DOHH2 (cell line): Measurements from ENCODE around the gene CYP46A1.

Experiments used
- H3F3A ChIP-seq: fragments of 200-600 bp; sonication (generic), shearing (Covaris generic); 2 replicates; pipeline ENCODE4 v1.6.0; 2016; ENCODE audit warnings: antibody characterized with exemption, mild to moderate bottlenecking; ENCODE audit not compliant: control insufficient read depth, insufficient read depth
- H3K27ac ChIP-seq: fragments of 200-600 bp; sonication (generic); 2 replicates; pipeline ENCODE4 v1.5.1; 2014; ENCODE audit warnings: low read depth, mild to moderate bottlenecking, low read length, moderate library complexity
- H3K27me3 ChIP-seq: fragments of 200-600 bp; sonication (generic); 2 replicates; pipeline ENCODE4 v1.6.1; 2014; ENCODE audit warnings: mild to moderate bottlenecking, low read length, mixed read lengths; ENCODE audit not compliant: control insufficient read depth
- H3K36me3 ChIP-seq: fragments of 200-600 bp; sonication (generic); 2 replicates; pipeline ENCODE4 v1.6.1; 2014; ENCODE audit warnings: mild to moderate bottlenecking, low read length, moderate library complexity, mixed read lengths; ENCODE audit not compliant: control insufficient read depth
- H3K4me1 ChIP-seq: fragments of 200-600 bp; sonication (generic); 2 replicates; pipeline ENCODE4 v1.6.1; 2014; ENCODE audit warnings: mild to moderate bottlenecking, low read length, mixed read lengths; ENCODE audit not compliant: control insufficient read depth
- H3K4me2 ChIP-seq: fragments of 200-600 bp; sonication (generic); 2 replicates; pipeline ENCODE4 v1.6.0; 2014; ENCODE audit warnings: mild to moderate bottlenecking, low read length, moderate library complexity
- H3K4me3 ChIP-seq: fragments of 200-600 bp; sonication (generic); 2 replicates; pipeline ENCODE4 v1.5.1; 2014; ENCODE audit warnings: mild to moderate bottlenecking, low read length, mixed read lengths
- H3K79me2 ChIP-seq: fragments of 200-600 bp; sonication (generic); 2 replicates; pipeline ENCODE4 v1.6.1; 2014; ENCODE audit warnings: mild to moderate bottlenecking, low read length, mixed read lengths; ENCODE audit not compliant: control insufficient read depth
- H3K9me2 ChIP-seq: fragments of 200-600 bp; sonication (generic); replicated peaks from 2 replicates; pipeline ENCODE4 v1.6.1; 2014; ENCODE audit warnings: mild to moderate bottlenecking, low read length, mixed read lengths; ENCODE audit not compliant: control insufficient read depth
- H3K9me3 ChIP-seq: fragments of 200-600 bp; sonication (generic); 2 replicates; pipeline ENCODE4 v1.6.1; 2014; ENCODE audit warnings: antibody characterized with exemption, low read length, mixed read lengths; ENCODE audit not compliant: control insufficient read depth, insufficient read depth
- H4K20me1 ChIP-seq: fragments of 200-600 bp; sonication (generic); 2 replicates; pipeline ENCODE4 v1.6.0; 2014; ENCODE audit warnings: low read depth, mild to moderate bottlenecking, antibody characterized with exemption, low read length, moderate library complexity; ENCODE audit not compliant: control insufficient read depth, insufficient read depth
- CTCF ChIP-seq: fragments of 200-600 bp; sonication (generic); IDR thresholded peaks from one replicate; pipeline ENCODE4 v1.5.1; 2014; ENCODE audit warnings: antibody characterized with exemption, mild to moderate bottlenecking, low read depth, low read length; ENCODE audit not compliant: poor library complexity, severe bottlenecking
- EZH2phosphoT487 ChIP-seq: fragments of 200-600 bp; sonication (generic); IDR thresholded peaks from 2 replicates; pipeline ENCODE4 v1.6.1; 2017; ENCODE audit warnings: borderline replicate concordance, mild to moderate bottlenecking, antibody characterized with exemption, low read length, moderate library complexity, mixed read lengths

The CYP46A1 gene

GRCh38 chr14:99724939-99725773, 41.1 kb downstream of the CYP46A1 start:
- H3K4me3 ChIP-seq, result no peak overlapping the region
- no peak for TF ChIP-seq EZH2phosphoT487
- no peak for TF ChIP-seq CTCF
- H3K27me3 ChIP-seq, result no peaks in the 10 kb centered on the region
- H3K4me2 ChIP-seq, result no peak overlapping the region
- H3F3A ChIP-seq, result no peaks in the 10 kb centered on the region
- H4K20me1 ChIP-seq, result no peaks in the 10 kb centered on the region
- H3K36me3 ChIP-seq, result no peaks in the 10 kb centered on the region
- H3K27ac ChIP-seq, result no peak overlapping the region
- no peaks in the 10 kb centered on the region for H3K79me2 ChIP-seq
- no peaks in the 10 kb centered on the region for H3K4me1 ChIP-seq
- no peaks in the 10 kb centered on the region for H3K9me2 ChIP-seq
- no peaks in the 10 kb centered on the region for H3K9me3 ChIP-seq

GRCh38 chr14:99725774-99726537, 41.9 kb downstream of the CYP46A1 start:
- no peaks in the 10 kb centered on the region for H3K27me3 ChIP-seq
- no peaks in the 10 kb centered on the region for H4K20me1 ChIP-seq
- no peak for TF ChIP-seq CTCF
- no peak for TF ChIP-seq EZH2phosphoT487
- no peak overlapping the region for H3K4me3 ChIP-seq
- no peaks in the 10 kb centered on the region for H3K4me1 ChIP-seq
- H3K79me2 ChIP-seq, result no peaks in the 10 kb centered on the region
- no peaks in the 10 kb centered on the region for H3K36me3 ChIP-seq
- H3K27ac ChIP-seq, result no peak overlapping the region
- no peaks in the 10 kb centered on the region for H3K9me2 ChIP-seq
- H3K9me3 ChIP-seq, result no peaks in the 10 kb centered on the region
- H3K4me2 ChIP-seq, result no peak overlapping the region
- no peaks in the 10 kb centered on the region for H3F3A ChIP-seq

- H3F3A ChIP-seq, result no peaks in the 10 kb centered on the region
- H3K4me3 ChIP-seq, result no peak overlapping the region
- no peak overlapping the region for H3K4me2 ChIP-seq
- H3K79me2 ChIP-seq, result no peaks in the 10 kb centered on the region
- H4K20me1 ChIP-seq, result no peaks in the 10 kb centered on the region
- H3K27me3 ChIP-seq, result no peaks in the 10 kb centered on the region
- H3K36me3 ChIP-seq, result no peaks in the 10 kb centered on the region
- TF ChIP-seq CTCF (no peak), EZH2phosphoT487 (no peak)
- H3K9me2 ChIP-seq, result no peaks in the 10 kb centered on the region
- no peak overlapping the region for H3K27ac ChIP-seq
- H3K4me1 ChIP-seq, result no peaks in the 10 kb centered on the region
- no peaks in the 10 kb centered on the region for H3K9me3 ChIP-seq
Measured at GRCh38 chr14:99726538-99727095, 42.5 kb downstream of the CYP46A1 start.
